ENCODE data around the gene TSPOAP1.

DNA sequence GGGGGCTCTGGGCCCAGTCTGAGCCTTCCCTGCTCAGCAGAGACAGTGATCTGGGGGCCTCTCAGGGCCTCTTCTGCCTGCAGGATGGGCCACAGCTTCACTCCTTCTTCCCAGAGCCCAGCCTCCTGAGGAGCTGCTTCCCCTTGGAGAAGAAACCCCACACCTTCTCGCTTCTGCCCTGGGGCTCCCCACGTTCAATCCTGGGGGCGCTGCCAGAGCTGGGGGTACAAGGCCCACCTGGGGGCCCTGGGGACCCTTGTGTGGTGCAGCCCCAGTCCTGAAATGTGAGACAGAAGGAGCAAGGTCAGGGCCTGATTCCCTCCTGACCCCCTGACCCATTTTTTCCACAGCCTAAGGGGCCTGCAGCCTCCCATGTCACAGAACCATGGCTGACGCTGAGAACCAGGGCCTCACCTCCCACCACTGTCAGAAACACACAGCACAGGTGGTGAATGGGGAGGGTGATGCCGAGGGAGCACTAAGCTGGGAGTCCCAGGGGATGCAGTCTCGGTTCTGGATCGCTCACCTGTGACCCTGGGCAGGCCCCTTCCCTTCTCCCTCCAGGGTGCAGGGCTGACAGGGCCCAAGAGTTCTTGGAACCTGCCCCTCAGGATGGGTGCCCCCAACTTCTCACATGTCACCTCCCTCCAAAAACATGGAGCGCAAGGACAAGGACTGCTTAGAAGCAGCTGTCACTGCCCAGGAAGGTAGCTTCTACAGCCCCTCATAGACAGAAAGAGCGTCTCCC, 26.2 kb downstream of the TSPOAP1 start:
- TF ChIP-seq NR3C1 (CRISPR knock-in tag; conservative IDR thresholded peaks at IDR 0.05; ENCODE audit: low read depth) (no peak), IRF2 (CRISPR knock-in tag; IDR thresholded peaks at IDR 0.05; ENCODE audit: borderline replicate concordance, low read depth) (no peak), CTCF (IDR thresholded peaks at IDR 0.05) (no peak)
- TF ChIP-seq, protein P1, sequence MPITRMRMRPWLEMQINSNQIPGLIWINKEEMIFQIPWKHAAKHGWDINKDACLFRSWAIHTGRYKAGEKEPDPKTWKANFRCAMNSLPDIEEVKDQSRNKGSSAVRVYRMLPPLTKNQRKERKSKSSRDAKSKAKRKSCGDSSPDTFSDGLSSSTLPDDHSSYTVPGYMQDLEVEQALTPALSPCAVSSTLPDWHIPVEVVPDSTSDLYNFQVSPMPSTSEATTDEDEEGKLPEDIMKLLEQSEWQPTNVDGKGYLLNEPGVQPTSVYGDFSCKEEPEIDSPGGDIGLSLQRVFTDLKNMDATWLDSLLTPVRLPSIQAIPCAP (CRISPR knock-in tag; IDR thresholded peaks at IDR 0.05) = no peak
- TF ChIP-seq, protein P2, sequence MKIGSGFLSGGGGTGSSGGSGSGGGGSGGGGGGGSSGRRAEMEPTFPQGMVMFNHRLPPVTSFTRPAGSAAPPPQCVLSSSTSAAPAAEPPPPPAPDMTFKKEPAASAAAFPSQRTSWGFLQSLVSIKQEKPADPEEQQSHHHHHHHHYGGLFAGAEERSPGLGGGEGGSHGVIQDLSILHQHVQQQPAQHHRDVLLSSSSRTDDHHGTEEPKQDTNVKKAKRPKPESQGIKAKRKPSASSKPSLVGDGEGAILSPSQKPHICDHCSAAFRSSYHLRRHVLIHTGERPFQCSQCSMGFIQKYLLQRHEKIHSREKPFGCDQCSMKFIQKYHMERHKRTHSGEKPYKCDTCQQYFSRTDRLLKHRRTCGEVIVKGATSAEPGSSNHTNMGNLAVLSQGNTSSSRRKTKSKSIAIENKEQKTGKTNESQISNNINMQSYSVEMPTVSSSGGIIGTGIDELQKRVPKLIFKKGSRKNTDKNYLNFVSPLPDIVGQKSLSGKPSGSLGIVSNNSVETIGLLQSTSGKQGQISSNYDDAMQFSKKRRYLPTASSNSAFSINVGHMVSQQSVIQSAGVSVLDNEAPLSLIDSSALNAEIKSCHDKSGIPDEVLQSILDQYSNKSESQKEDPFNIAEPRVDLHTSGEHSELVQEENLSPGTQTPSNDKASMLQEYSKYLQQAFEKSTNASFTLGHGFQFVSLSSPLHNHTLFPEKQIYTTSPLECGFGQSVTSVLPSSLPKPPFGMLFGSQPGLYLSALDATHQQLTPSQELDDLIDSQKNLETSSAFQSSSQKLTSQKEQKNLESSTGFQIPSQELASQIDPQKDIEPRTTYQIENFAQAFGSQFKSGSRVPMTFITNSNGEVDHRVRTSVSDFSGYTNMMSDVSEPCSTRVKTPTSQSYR (CRISPR knock-in tag; IDR thresholded peaks at IDR 0.05) = no peak

All from WTC11 (cell line).